Mesenchymal stem cell (in vitro differentiated cells and primary cell): Measurements from ENCODE around the gene NSMCE1.

Experiments
- DNase-seq: peaks from one replicate; pipeline ENCODE4 v3.0.0-alpha.2; 2013
- H2AFZ ChIP-seq: one replicate; pipeline ENCODE4 v1.6.1; 2013; ENCODE audit warnings: low read depth, mild to moderate bottlenecking, control low read depth, inconsistent platforms, low read length, moderate library complexity
- H2AK5ac ChIP-seq: 2 replicates; pipeline ENCODE4 v1.6.1; 2013; ENCODE audit warnings: low read length, moderate library complexity, mild to moderate bottlenecking, inconsistent platforms; ENCODE audit not compliant: severe bottlenecking
- H2BK120ac ChIP-seq: one replicate; pipeline ENCODE4 v1.6.1; 2013; ENCODE audit warnings: low read depth, mild to moderate bottlenecking, inconsistent platforms, low read length, moderate library complexity
- H2BK12ac ChIP-seq, 2 experiments: one replicate each; pipeline ENCODE4 v1.6.1; 2013; ENCODE audit warnings: inconsistent platforms in 2 of 2, low read length in 2 of 2, mild to moderate bottlenecking in 2 of 2, moderate library complexity in 2 of 2, control low read depth in 1 of 2
- H2BK15ac ChIP-seq: one replicate; pipeline ENCODE4 v1.6.1; 2013; ENCODE audit warnings: mild to moderate bottlenecking, low read depth, inconsistent platforms; ENCODE audit not compliant: poor library complexity, severe bottlenecking
- H2BK5ac ChIP-seq: 2 replicates; pipeline ENCODE4 v1.6.1; 2013; ENCODE audit warnings: low read depth, mild to moderate bottlenecking, low read length, control low read depth, inconsistent platforms; ENCODE audit not compliant: poor library complexity, severe bottlenecking
- H3K14ac ChIP-seq, 2 experiments: one replicate each; pipeline ENCODE4 v1.6.1; 2013; ENCODE audit warnings: inconsistent platforms in 2 of 2, low read length in 2 of 2, control low read depth in 1 of 2, mild to moderate bottlenecking in 1 of 2, moderate library complexity in 1 of 2
- H3K18ac ChIP-seq, 2 experiments: one replicate each; pipeline ENCODE4 v1.6.1; 2013; ENCODE audit warnings: inconsistent platforms in 2 of 2, low read length in 2 of 2, control low read depth in 1 of 2, low read depth in 1 of 2, mild to moderate bottlenecking in 1 of 2
- H3K23ac ChIP-seq, 2 experiments: one replicate each; pipeline ENCODE4 v1.6.1; 2013; ENCODE audit warnings: inconsistent platforms in 2 of 2, low read length in 2 of 2, mild to moderate bottlenecking in 2 of 2, moderate library complexity in 2 of 2, control low read depth in 1 of 2
- H3K27ac ChIP-seq: 2 replicates; pipeline ENCODE4 v1.5.1; 2013; ENCODE audit warnings: mild to moderate bottlenecking, moderate library complexity, low read length, control low read depth, inconsistent platforms; ENCODE audit not compliant: poor library complexity, severe bottlenecking
- H3K27me3 ChIP-seq, 2 experiments: 2 replicates each; pipeline versions ENCODE4 v1.6.1 to v1.7.0; 2013; ENCODE audit warnings: low read length in 2 of 2, mild to moderate bottlenecking in 2 of 2, moderate library complexity in 2 of 2, control low read depth in 1 of 2, inconsistent platforms in 1 of 2; ENCODE audit not compliant: control insufficient read depth in 1 of 2, insufficient read depth in 1 of 2
- H3K36me3 ChIP-seq, 2 experiments: 2 replicates each; pipeline versions ENCODE4 v1.6.1 to v1.7.0; 2013; ENCODE audit warnings: low read length in 2 of 2, control low read depth in 1 of 2, inconsistent platforms in 1 of 2, low read depth in 1 of 2, mild to moderate bottlenecking in 1 of 2; ENCODE audit not compliant: insufficient read depth in 2 of 2, control insufficient read depth in 1 of 2
- H3K4ac ChIP-seq, 2 experiments: one replicate each; pipeline ENCODE4 v1.6.1; 2013; ENCODE audit warnings: inconsistent platforms in 2 of 2, low read length in 2 of 2, mild to moderate bottlenecking in 2 of 2, moderate library complexity in 2 of 2, control low read depth in 1 of 2, low read depth in 1 of 2
- H3K4me1 ChIP-seq: 2 replicates; pipeline ENCODE4 v1.6.1; 2013; ENCODE audit warnings: low read depth, low read length, control low read depth; ENCODE audit not compliant: control insufficient read depth, insufficient read depth
- H3K4me2 ChIP-seq: 2 replicates; pipeline ENCODE4 v1.6.1; 2013; ENCODE audit warnings: low read length, mild to moderate bottlenecking, inconsistent platforms; ENCODE audit not compliant: poor library complexity, severe bottlenecking
- H3K4me3 ChIP-seq, 2 experiments: 2 replicates each; pipeline versions ENCODE4 v1.5.1 to v1.7.0; 2013; ENCODE audit warnings: low read length in 2 of 2, mild to moderate bottlenecking in 2 of 2, control low read depth in 1 of 2, low read depth in 1 of 2; ENCODE audit not compliant: insufficient read depth in 1 of 2
- H3K79me1 ChIP-seq: replicated peaks from 2 replicates; pipeline ENCODE4 v1.6.1; 2013; ENCODE audit warnings: mild to moderate bottlenecking, control low read depth, low read length, inconsistent platforms; ENCODE audit not compliant: poor library complexity, severe bottlenecking
- H3K9ac ChIP-seq: 2 replicates; pipeline ENCODE4 v1.7.0; 2013; ENCODE audit warnings: mild to moderate bottlenecking, low read length, moderate library complexity
- H3K9me3 ChIP-seq: 2 replicates; pipeline ENCODE4 v1.7.0; 2013; ENCODE audit warnings: mild to moderate bottlenecking, low read length; ENCODE audit not compliant: control insufficient read depth
- H4K8ac ChIP-seq: one replicate; pipeline ENCODE4 v1.6.1; 2013; ENCODE audit warnings: inconsistent platforms, mild to moderate bottlenecking, low read length, moderate library complexity
- H4K91ac ChIP-seq: one replicate; pipeline ENCODE4 v1.6.1; 2013; ENCODE audit warnings: mild to moderate bottlenecking, low read length, inconsistent platforms
- WGBS: methylation state at CpG from one replicate; pipeline ENCODE4 v1.1.7; 2013; ENCODE audit warnings: mixed read lengths; 5-methylcytosine and 5-hydroxymethylcytosine counted together

NSMCE1 gene

DNA sequence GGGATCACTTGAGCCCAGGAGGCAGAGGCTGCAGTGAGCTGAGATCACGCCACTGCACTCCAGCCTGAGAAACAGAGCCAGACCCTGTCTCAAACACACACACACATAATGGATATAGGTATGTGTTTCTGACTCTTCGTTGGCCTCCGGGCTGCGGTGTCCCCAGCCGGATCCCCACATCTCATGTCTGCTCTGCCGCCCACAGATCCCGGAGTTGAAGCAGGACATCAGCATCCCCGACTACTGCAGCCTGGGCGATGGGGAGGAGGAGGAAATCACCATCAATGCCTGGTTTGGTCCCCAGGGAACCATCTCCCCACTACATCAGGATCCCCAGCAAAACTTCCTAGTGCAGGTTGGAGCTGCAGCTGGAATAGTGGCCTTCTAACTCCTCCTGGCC, 49.8 kb downstream of the NSMCE1 start:
- H4K8ac ChIP-seq: no peak overlapping the region
- WGBS: 98% methylated on average over 9 of the region's 9 CpGs
- no peak overlapping the region for H3K14ac ChIP-seq
- no peak overlapping the region for H3K9ac ChIP-seq
- peaks cover 1% of the 10 kb centered on the region for H3K79me1 ChIP-seq
- H3K4me2 ChIP-seq: no peak overlapping the region
- H2BK120ac ChIP-seq: no peak overlapping the region
- H2BK15ac ChIP-seq: no peak overlapping the region
- no peak overlapping the region for H3K23ac ChIP-seq
- H3K27ac ChIP-seq: no peak overlapping the region
- H2BK5ac ChIP-seq: no peak overlapping the region
- H3K4me3 ChIP-seq: no peak overlapping the region
- no peaks in the 10 kb centered on the region for H3K27me3 ChIP-seq
- no peaks in the 10 kb centered on the region for H3K9me3 ChIP-seq
- no peak for DNase-seq
- H2AFZ ChIP-seq: no peak overlapping the region
- peaks cover 4 to 63% of the 10 kb centered on the region in 2 experiments for H3K36me3 ChIP-seq
- no peak overlapping the region for H4K91ac ChIP-seq
- no peak overlapping the region for H2AK5ac ChIP-seq
- H3K4me1 ChIP-seq: peaks cover 10% of the 10 kb centered on the region
- H3K18ac ChIP-seq: no peak overlapping the region
- no peak overlapping the region for H3K4ac ChIP-seq
- H2BK12ac ChIP-seq: no peak overlapping the region

DNA sequence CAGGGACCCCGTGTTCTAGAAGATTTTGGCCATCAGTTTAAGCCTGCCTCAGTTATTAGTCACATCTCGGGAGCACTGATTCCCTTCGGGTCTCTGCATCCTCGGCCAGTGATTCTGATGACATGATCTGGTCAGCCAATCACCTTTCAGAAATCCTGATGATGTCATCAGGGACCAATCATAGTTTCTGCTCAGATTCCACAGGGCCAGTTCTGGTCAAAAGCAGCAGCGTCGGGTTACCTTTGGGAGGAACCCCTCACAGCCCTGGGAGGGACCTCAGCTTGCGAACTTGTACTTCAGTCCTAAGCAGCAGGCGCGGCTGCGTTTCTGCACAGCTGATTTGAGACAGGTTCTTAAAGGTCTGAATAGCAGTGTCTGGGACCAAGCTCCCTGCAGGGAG, 51.3 kb downstream of the NSMCE1 start:
- Histone ChIP-seq H2AFZ (no peak overlapping the region), H3K23ac (no peak overlapping the region), H3K27me3 (no peaks in the 10 kb centered on the region), H3K9me3 (no peaks in the 10 kb centered on the region), H3K36me3 (peaks cover 2 to 60% of the 10 kb centered on the region in 2 experiments), H3K27ac (no peak overlapping the region), H3K79me1 (no peaks in the 10 kb centered on the region), H2BK120ac (no peak overlapping the region), H2BK5ac (no peak overlapping the region), H3K9ac (peak overlapping the region; percentile 69), H3K4me3 (peak overlapping the region in 1 of 2 experiments; percentile 36), H3K4me2 (no peak overlapping the region), H4K91ac (no peak overlapping the region), H2BK15ac (no peak overlapping the region), H3K4ac (no peak overlapping the region), H4K8ac (no peak overlapping the region), H2BK12ac (no peak overlapping the region), H3K14ac (no peak overlapping the region), H2AK5ac (no peak overlapping the region), H3K18ac (no peak overlapping the region), H3K4me1 (peaks cover 3% of the 10 kb centered on the region)
- peak; percentile 20 for DNase-seq
- WGBS: 88% methylated on average over 10 of the region's 10 CpGs

DNA sequence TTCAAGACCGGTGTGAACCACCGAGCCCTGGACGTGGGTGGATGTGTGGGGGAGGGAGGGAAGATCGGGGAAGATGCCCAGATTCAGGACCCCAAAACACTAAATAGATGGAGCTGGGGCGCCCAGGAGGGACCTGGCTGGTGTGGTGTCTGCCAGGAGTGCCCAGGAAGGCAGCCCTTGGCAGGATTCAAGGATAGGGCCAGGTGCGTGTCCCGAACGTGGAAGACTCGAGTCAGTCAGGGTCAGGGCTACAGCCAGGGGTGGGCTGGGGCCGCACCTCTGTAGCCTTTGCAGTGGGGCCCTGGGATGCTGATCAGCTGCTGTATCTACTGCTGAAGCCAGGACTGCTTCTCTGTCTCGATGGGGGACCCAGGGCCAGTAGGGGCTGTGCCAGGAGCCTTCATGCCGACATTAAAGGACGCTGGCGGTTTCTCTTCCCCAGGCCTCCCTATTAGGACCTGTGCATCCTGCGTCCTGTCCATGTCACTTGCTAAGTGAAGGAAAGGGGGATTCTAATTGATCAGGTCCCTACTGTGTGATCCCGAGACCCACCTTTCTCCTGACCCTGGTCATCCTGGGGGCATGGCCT, 52.2 kb downstream of the NSMCE1 start:
- no peak overlapping the region for H3K27ac ChIP-seq
- H3K9ac ChIP-seq: no peak overlapping the region
- no peak overlapping the region for H2BK5ac ChIP-seq
- WGBS: 96% methylated on average over 16 of the region's 16 CpGs
- no peak overlapping the region for H3K4ac ChIP-seq
- no peaks in the 10 kb centered on the region for H3K27me3 ChIP-seq
- no peak overlapping the region for H3K23ac ChIP-seq
- H3K4me2 ChIP-seq: no peak overlapping the region
- no peak overlapping the region for H4K8ac ChIP-seq
- no peak overlapping the region for H2BK12ac ChIP-seq
- peaks cover 2 to 60% of the 10 kb centered on the region in 2 experiments for H3K36me3 ChIP-seq
- H2AK5ac ChIP-seq: no peak overlapping the region
- H3K4me1 ChIP-seq: no peaks in the 10 kb centered on the region
- DNase-seq: no peak
- no peak overlapping the region for H4K91ac ChIP-seq
- no peak overlapping the region for H3K14ac ChIP-seq
- H3K79me1 ChIP-seq: peaks cover 1% of the 10 kb centered on the region
- no peak overlapping the region for H2AFZ ChIP-seq
- no peak overlapping the region for H2BK120ac ChIP-seq
- no peak overlapping the region for H2BK15ac ChIP-seq
- no peaks in the 10 kb centered on the region for H3K9me3 ChIP-seq
- no peak overlapping the region for H3K4me3 ChIP-seq
- H3K18ac ChIP-seq: no peak overlapping the region

DNA sequence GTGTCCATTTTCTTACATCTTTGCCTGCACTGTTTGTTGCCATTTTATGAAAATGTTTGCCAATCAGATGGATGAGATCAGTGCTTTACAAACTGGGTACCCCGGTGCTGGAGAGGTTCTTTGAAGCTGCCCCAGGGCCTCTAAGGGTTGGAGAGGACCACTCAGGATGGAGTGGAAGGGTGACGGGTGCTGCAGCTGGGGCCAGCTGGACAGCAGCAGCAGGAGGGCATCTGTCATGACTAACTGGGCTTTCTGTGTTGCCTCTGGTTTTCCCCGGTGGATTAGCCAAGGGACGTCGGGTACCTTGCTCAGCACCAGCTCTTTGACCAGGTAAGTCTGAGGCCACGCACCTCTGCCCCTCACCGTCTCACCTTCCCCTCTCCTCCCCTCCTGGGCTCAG, 52.9 kb downstream of the NSMCE1 start:
- WGBS: 95% methylated on average over 5 of the region's 7 CpGs
- no peak overlapping the region for H3K4me2 ChIP-seq
- H3K27ac ChIP-seq: no peak overlapping the region
- H2BK5ac ChIP-seq: no peak overlapping the region
- H3K27me3 ChIP-seq: no peaks in the 10 kb centered on the region
- no peak overlapping the region for H3K14ac ChIP-seq
- no peak overlapping the region for H4K8ac ChIP-seq
- no peak overlapping the region for H3K4me3 ChIP-seq
- peaks cover 1% of the 10 kb centered on the region for H3K79me1 ChIP-seq
- no peak for DNase-seq
- H3K9me3 ChIP-seq: no peaks in the 10 kb centered on the region
- no peaks in the 10 kb centered on the region for H3K4me1 ChIP-seq
- H2BK12ac ChIP-seq: no peak overlapping the region
- no peak overlapping the region for H3K18ac ChIP-seq
- H2BK120ac ChIP-seq: no peak overlapping the region
- no peak overlapping the region for H3K23ac ChIP-seq
- H3K36me3 ChIP-seq: peaks cover 7 to 61% of the 10 kb centered on the region in 2 experiments
- no peak overlapping the region for H2AFZ ChIP-seq
- H3K4ac ChIP-seq: no peak overlapping the region
- H3K9ac ChIP-seq: no peak overlapping the region
- H2AK5ac ChIP-seq: no peak overlapping the region
- no peak overlapping the region for H4K91ac ChIP-seq
- H2BK15ac ChIP-seq: no peak overlapping the region
